ENCODE data around the gene CREB5.

DNA sequence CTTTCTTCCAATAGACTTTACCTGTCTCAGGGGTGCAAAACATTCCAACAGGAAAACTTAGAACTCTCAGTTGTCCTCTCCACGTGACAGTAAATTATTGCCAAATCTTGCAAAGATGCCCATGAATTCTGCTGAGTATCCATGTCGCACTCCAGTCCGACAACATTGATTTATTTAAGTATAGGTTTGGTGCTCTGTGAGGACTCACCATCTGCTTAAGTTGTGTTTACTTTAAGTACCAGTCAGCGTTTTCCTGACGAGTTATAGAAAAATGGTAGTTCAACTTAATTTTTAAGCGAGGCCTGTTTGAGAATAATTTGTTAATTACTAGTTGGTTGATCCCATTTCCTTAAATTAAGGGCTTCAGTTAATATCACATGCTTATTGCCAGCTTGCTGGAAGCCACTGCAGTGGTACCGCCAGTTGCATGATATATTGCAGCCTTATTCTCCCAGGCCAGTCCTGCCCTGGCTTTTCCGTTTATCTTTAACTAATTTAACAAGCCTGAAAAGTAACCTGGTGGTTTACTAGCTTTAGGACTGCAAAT lies 27.8 kb downstream of the CREB5 start:
- TF ChIP-seq POLR2A (IDR thresholded peaks at IDR 0.05), result no peak
- TF ChIP-seq CTCF (IDR thresholded peaks at IDR 0.05), result no peak

Data from breast epithelium (tissue), 3 donors.